HepG2 (cell line): ENCODE results near the gene MAP3K2. TPM values are rescaled to one million over a fixed set of nuclear protein-coding genes. Genes with fewer than 3 reads are reported as not detected.

Experiments used
- ATAC-seq: fragments of 200-7000 bp; cut with Tn5 transposase; 3 replicates; pipeline ENCODE4 v1.9.1; 2020; ENCODE audit warnings: mild to moderate bottlenecking, moderate library complexity
- BruUV-seq: library from RNA; stranded (reverse); fragments of 400-500 nt; replicated peaks from 2 replicates; lab custom pipeline; 2021; lab: Mats Ljungman, UMichigan
- CTCF ChIA-PET: fragments of 300-600 bp; formaldehyde crosslinking; extraction: SDS; loops from one replicate; lab custom pipeline; 2021; ENCODE audit warnings: low total read pairs, inconsistent platforms, low intra/inter-chr PET ratio; lab: Yijun Ruan, JAX
- POLR2A ChIA-PET: fragments of 350-600 bp; sonication (Branson Sonifier 250); formaldehyde crosslinking; loops from one replicate; lab custom pipeline; 2020; ENCODE audit warnings: antibody characterized with exemption, inconsistent platforms; lab: Yijun Ruan, JAX
- DNase-seq: peaks from one replicate; pipeline ENCODE4 v3.0.0-alpha.2; 2015; ENCODE audit warnings: low spot score
- FAIRE-seq: peaks from 3 replicates; lab custom pipeline; 2011; peaks lifted over from hg19 to GRCh38; lab: Jason Lieb, UNC
- H2AFZ ChIP-seq: one replicate; pipeline ENCODE4 v1.6.1; 2011; ENCODE audit warnings: low read length, inconsistent platforms
- H3K27ac ChIP-seq: fragments of 300-600 bp; 3 replicates; pipeline ENCODE4 v1.8.0; 2011; ENCODE audit warnings: mixed run types, mild to moderate bottlenecking, mixed read lengths, low read length, inconsistent platforms; ENCODE audit not compliant: insufficient read depth; ENCODE audit errors: extremely low read length
- H3K27me3 ChIP-seq, 2 experiments: fragments of 200-600 bp in 1 of 2; 2 replicates in 1 of 2; 3 replicates in 1 of 2; pipeline versions ENCODE4 v1.6.0 to v1.8.0; 2011; ENCODE audit warnings: low read length in 2 of 2, mild to moderate bottlenecking in 2 of 2, moderate library complexity in 2 of 2, inconsistent platforms in 1 of 2; ENCODE audit not compliant: insufficient read depth in 2 of 2, control insufficient read depth in 1 of 2
- H3K36me3 ChIP-seq, 2 experiments: fragments of 200-600 bp in 1 of 2; replicated peaks in 1 of 2; 2 replicates in 1 of 2; 3 replicates in 1 of 2; pipeline versions ENCODE4 v1.5.1 to v1.8.0; 2011; ENCODE audit warnings: low read length in 2 of 2, inconsistent platforms in 1 of 2; ENCODE audit not compliant: insufficient read depth in 2 of 2, control insufficient read depth in 1 of 2
- H3K4me1 ChIP-seq: 2 replicates; pipeline ENCODE4 v1.5.1; 2012; ENCODE audit warnings: low read length, inconsistent platforms; ENCODE audit not compliant: insufficient read depth
- H3K4me2 ChIP-seq: 2 replicates; pipeline ENCODE4 v1.6.0; 2011; ENCODE audit warnings: low read depth, low read length, inconsistent platforms
- H3K4me3 ChIP-seq, 3 experiments: fragments of 200-600 bp in 1 of 3; sonication (generic), shearing (Covaris generic) in 1 of 3; replicated peaks in 1 of 3; 2 replicates each; pipeline ENCODE4 v1.5.1; 2011 to 2016; ENCODE audit warnings: low read length in 3 of 3, inconsistent platforms in 2 of 3, low read depth in 2 of 3, mild to moderate bottlenecking in 2 of 3, control low read depth in 1 of 3, mixed read lengths in 1 of 3; ENCODE audit not compliant: insufficient read depth in 1 of 3
- H3K79me2 ChIP-seq: one replicate; pipeline ENCODE4 v1.6.1; 2011; ENCODE audit warnings: low read length, inconsistent platforms; ENCODE audit not compliant: insufficient read depth
- H3K9ac ChIP-seq: 2 replicates; pipeline ENCODE4 v1.6.0; 2011; ENCODE audit warnings: mild to moderate bottlenecking, low read depth, low read length, inconsistent platforms; ENCODE audit not compliant: insufficient read depth
- H3K9me3 ChIP-seq: 2 replicates; pipeline ENCODE4 v1.5.1; 2012; ENCODE audit warnings: mild to moderate bottlenecking, low read length
- H4K20me1 ChIP-seq: 2 replicates; pipeline ENCODE4 v1.6.0; 2011; ENCODE audit warnings: inconsistent platforms, mild to moderate bottlenecking, low read length, moderate library complexity; ENCODE audit not compliant: insufficient read depth
- HNRNPUL1 ChIP-seq: fragments of 200-400 bp; formaldehyde crosslinking; IDR thresholded peaks from 2 replicates; pipeline ENCODE4 v1.6.1; 2017; ENCODE audit warnings: low read depth, mild to moderate bottlenecking, low read length, moderate library complexity
- JUN ChIP-seq: sonication (generic); formaldehyde crosslinking; IDR thresholded peaks from 2 replicates; pipeline ENCODE4 v1.4.0; 2020; ENCODE audit warnings: mild to moderate bottlenecking, missing genetic modification reagents
- MEIS2 ChIP-seq: sonication (generic); formaldehyde crosslinking; IDR thresholded peaks from 2 replicates; pipeline ENCODE4 v1.9.0; 2021; ENCODE audit warnings: mild to moderate bottlenecking, missing genetic modification reagents
- NAIF1 ChIP-seq: sonication (generic); formaldehyde crosslinking; IDR thresholded peaks from 2 replicates; pipeline ENCODE4 v1.5.0; 2020; ENCODE audit warnings: mild to moderate bottlenecking, missing genetic modification reagents, borderline replicate concordance
- SRY ChIP-seq: sonication (generic); formaldehyde crosslinking; IDR thresholded peaks from 2 replicates; pipeline ENCODE4 v1.8.0; 2022; ENCODE audit warnings: mild to moderate bottlenecking, missing genetic modification reagents
- THAP8 ChIP-seq: sonication (generic); formaldehyde crosslinking; IDR thresholded peaks from 2 replicates; pipeline ENCODE4 v1.5.1; 2020; ENCODE audit warnings: missing genetic modification reagents, mild to moderate bottlenecking, borderline replicate concordance
- TRIM24 ChIP-seq: sonication (generic); formaldehyde crosslinking; IDR thresholded peaks from 2 replicates; pipeline ENCODE4 v1.8.0; 2022; ENCODE audit warnings: mild to moderate bottlenecking, missing genetic modification reagents
- ZBTB10 ChIP-seq: sonication (generic); formaldehyde crosslinking; IDR thresholded peaks from 2 replicates; pipeline ENCODE4 v1.4.0; 2020; ENCODE audit warnings: missing genetic modification reagents, borderline replicate concordance
- ZBTB3 ChIP-seq: sonication (generic); formaldehyde crosslinking; IDR thresholded peaks from 2 replicates; pipeline ENCODE4 v1.4.0; 2020; ENCODE audit warnings: low read depth, mild to moderate bottlenecking, moderate library complexity, missing genetic modification reagents, borderline replicate concordance
- ZKSCAN5 ChIP-seq: sonication (generic); formaldehyde crosslinking; IDR thresholded peaks from 2 replicates; pipeline ENCODE4 v1.5.1; 2020; ENCODE audit warnings: mild to moderate bottlenecking, missing genetic modification reagents
- ZNF143 ChIP-seq: sonication (generic); formaldehyde crosslinking; IDR thresholded peaks from 2 replicates; pipeline ENCODE4 v1.4.0; 2020; ENCODE audit warnings: missing genetic modification reagents
- ZNF563 ChIP-seq: sonication (generic); formaldehyde crosslinking; IDR thresholded peaks from 2 replicates; pipeline ENCODE4 v1.8.0; 2022; ENCODE audit warnings: mild to moderate bottlenecking, moderate library complexity, missing genetic modification reagents
- ZNF639 ChIP-seq: conservative IDR thresholded peaks from 2 replicates; pipeline ENCODE4 v1.6.1; 2018; ENCODE audit warnings: missing genetic modification reagents
- ZNF670 ChIP-seq: sonication (generic); formaldehyde crosslinking; IDR thresholded peaks from 2 replicates; pipeline ENCODE4 v1.8.0; 2022; ENCODE audit warnings: mild to moderate bottlenecking, missing genetic modification reagents, borderline replicate concordance
- ZNF674 ChIP-seq: sonication (generic); formaldehyde crosslinking; IDR thresholded peaks from 2 replicates; pipeline ENCODE4 v1.5.0; 2020; ENCODE audit warnings: low read depth, mild to moderate bottlenecking, missing genetic modification reagents
- WGBS: methylation state at CpG from one replicate; pipeline ENCODE4 v1.1.6; 2017; ENCODE audit warnings: low lambda C conversion rate; 5-methylcytosine and 5-hydroxymethylcytosine counted together
- in situ Hi-C: cut with HindIII; loops from 2 replicates; pipeline ENCODE4 v1.10.0; 2017; ENCODE audit warnings: low pct_unique_long_range_greater_than_20kb; ENCODE audit not compliant: extremely low pct_ligation_motif_present
- intact Hi-C: fragments of 100-400 bp; cut with micrococcal nuclease; formaldehyde crosslinking; loops from one replicate; pipeline ENCODE4 v1.10.0; 2022; ENCODE audit not compliant: unreplicated experiment
- polyA plus RNA-seq, 8 experiments: library from polyadenylated mRNA; depleted of rRNA in 3 of 8; stranded (reverse) in 7 of 8; unstranded in 1 of 8; fragments of >200 nt; fragmentation: Illumina TruSeq in 4 of 8; extraction: Trizol in 4 of 8; gene quantifications; 2 replicates each; pipeline versions ENCODE4 v1.2.1 to v1.2.3, GENCODE V29; 2011 to 2016; ENCODE audit warnings: low read depth in 4 of 8, missing spikeins in 1 of 8, mixed read lengths in 1 of 8; ENCODE audit not compliant: insufficient read depth in 1 of 8
- total RNA-seq, 5 experiments: library from RNA; depleted of rRNA; stranded (reverse); fragments of >200 nt; fragmentation: Illumina TruSeq; extraction: Trizol; gene quantifications; 2 replicates each; pipeline ENCODE4 v1.2.3, GENCODE V29; 2016; ENCODE audit warnings: low read depth in 1 of 5

MAP3K2 gene
- total and polyA plus RNA-seq, 2 of the 13 experiments (the other 11 are each of a cell fraction or from before 2014, with no cell fraction given) = 12.2 to 37.2 TPM

GRCh38 chr2:127360242-127360641 is 27.5 kb downstream of the MAP3K2 start:
- H3K36me3 ChIP-seq = no peaks in the 10 kb centered on the region
- no peaks in the 10 kb centered on the region for H3K27me3 ChIP-seq
- no peak overlapping the region for H2AFZ ChIP-seq
- FAIRE-seq = no peak
- BruUV-seq = no TSS peak
- peaks cover 94% of the 10 kb centered on the region for H3K79me2 ChIP-seq
- H3K9ac ChIP-seq = no peak overlapping the region
- ATAC-seq = no peak
- intact Hi-C loops = no loop called here
- ChIA-PET POLR2A (no interaction called here), CTCF (no interaction called here)
- 97% methylated on average over 2 of the region's 2 CpGs for WGBS
- H3K4me3 ChIP-seq = no peak overlapping the region
- TF ChIP-seq ZBTB3 (CRISPR knock-in tag) = no peak
- TF ChIP-seq ZNF143 (CRISPR knock-in tag) = no peak
- no peak for TF ChIP-seq ZNF674
- TF ChIP-seq ZNF670 (CRISPR knock-in tag) = no peak
- TF ChIP-seq ZBTB10 (CRISPR knock-in tag) = no peak
- H3K4me1 ChIP-seq = peaks cover 39% of the 10 kb centered on the region
- H3K9me3 ChIP-seq = no peaks in the 10 kb centered on the region
- no peak overlapping the region for H3K27ac ChIP-seq
- no peak overlapping the region for H3K4me2 ChIP-seq
- H4K20me1 ChIP-seq = peaks cover 10% of the 10 kb centered on the region
- no peak for DNase-seq
- in situ Hi-C loops = no loop called here

- H3K79me2 ChIP-seq = peaks cover 97% of the 10 kb centered on the region
- H3K27me3 ChIP-seq = no peaks in the 10 kb centered on the region
- no peaks in the 10 kb centered on the region for H3K9me3 ChIP-seq
- peaks cover 11% of the 10 kb centered on the region for H4K20me1 ChIP-seq
- no TSS peak for BruUV-seq
- intact Hi-C loops = loop anchor here (2.0 to 5.0 kb wide), 2 partner anchors 23 to 58 kb away; partner anchors contain the start of gene PROC
- DNase-seq (no peak), FAIRE-seq (no peak), ATAC-seq (peak; percentile 41; the same call in 2 of the 3 replicates)
- no peak overlapping the region for H3K4me3 ChIP-seq
- no peaks in the 10 kb centered on the region for H3K36me3 ChIP-seq
- POLR2A ChIA-PET = no interaction called here
- WGBS = 68% methylated on average over 5 of the region's 5 CpGs
- no peak overlapping the region for H2AFZ ChIP-seq
- CTCF ChIA-PET = no interaction called here
- H3K4me2 ChIP-seq = no peak overlapping the region
- H3K4me1 ChIP-seq = peaks cover 44% of the 10 kb centered on the region
- no peak overlapping the region for H3K9ac ChIP-seq
- in situ Hi-C loops = no loop called here
- H3K27ac ChIP-seq = no peak overlapping the region
- TF ChIP-seq NAIF1 (CRISPR knock-in tag) = no peak
- no peak for TF ChIP-seq THAP8 (CRISPR knock-in tag)
- no peak for TF ChIP-seq HNRNPUL1
- no peak for TF ChIP-seq MEIS2
- no peak for TF ChIP-seq SRY
- no peak for TF ChIP-seq ZKSCAN5 (CRISPR knock-in tag)
- TF ChIP-seq ZNF563 (CRISPR knock-in tag) = no peak
- no peak for TF ChIP-seq TRIM24 (CRISPR knock-in tag)
- TF ChIP-seq JUN (CRISPR knock-in tag) = no peak
- TF ChIP-seq ZNF639 = no peak
Observed at GRCh38 chr2:127359520-127359919, 28.3 kb downstream of the MAP3K2 start.
